PC-3 (cell line): ENCODE data around the gene PEAK3. TPM values are rescaled to one million over a fixed set of nuclear protein-coding genes. Genes with fewer than 3 reads are reported as not detected.

Experiments
- ATAC-seq: fragments of 200-7000 bp; cut with Tn5 transposase; 2 replicates; pipeline ENCODE4 v1.9.1; 2020; ENCODE audit warnings: mild to moderate bottlenecking, moderate library complexity
- BruUV-seq: library from RNA; stranded (reverse); fragments of 400-500 nt; replicated peaks from 2 replicates; lab custom pipeline; 2021; lab: Mats Ljungman, UMichigan
- CTCF ChIA-PET: fragments of 300-600 bp; sonication (Branson Sonifier 250); formaldehyde crosslinking; loops from one replicate; lab custom pipeline; 2022; ENCODE audit warnings: antibody characterized with exemption; lab: Charles Lee
- POLR2A ChIA-PET: fragments of 300-600 bp; sonication (Branson Sonifier 250); formaldehyde crosslinking; loops from one replicate; lab custom pipeline; 2022; ENCODE audit warnings: antibody characterized with exemption; ENCODE audit not compliant: unreplicated experiment; lab: Charles Lee
- DNase-seq: peaks from one replicate; pipeline ENCODE4 v3.0.0-alpha.2; 2015
- H2AFZ ChIP-seq: fragments of 300-600 bp; sonication (generic); 2 replicates; pipeline ENCODE4 v1.6.0; 2016; ENCODE audit warnings: antibody characterized with exemption, low read length
- H3F3A ChIP-seq: fragments of 300-600 bp; sonication (generic); one replicate; pipeline ENCODE4 v1.6.0; 2017; ENCODE audit warnings: antibody characterized with exemption, low read length, control low read depth, mild to moderate bottlenecking; ENCODE audit not compliant: unreplicated experiment
- H3K27ac ChIP-seq: fragments of 300-600 bp; sonication (generic); 2 replicates; pipeline ENCODE4 v1.5.1; 2016; ENCODE audit warnings: mild to moderate bottlenecking, low read length
- H3K27me3 ChIP-seq: fragments of 300-600 bp; sonication (generic); 2 replicates; pipeline ENCODE4 v1.6.1; 2016; ENCODE audit warnings: low read length, mixed read lengths
- H3K36me3 ChIP-seq: fragments of 300-600 bp; sonication (generic); 2 replicates; pipeline ENCODE4 v1.6.1; 2016; ENCODE audit warnings: low read depth, mixed run types, low read length, mixed read lengths
- H3K4me1 ChIP-seq: fragments of 300-600 bp; sonication (generic); 2 replicates; pipeline ENCODE4 v1.5.1; 2016; ENCODE audit warnings: low read length; ENCODE audit not compliant: insufficient read depth
- H3K4me2 ChIP-seq: fragments of 300-600 bp; sonication (generic); 2 replicates; pipeline ENCODE4 v1.6.0; 2016; ENCODE audit warnings: low read length
- H3K4me3 ChIP-seq: fragments of 300-600 bp; sonication (generic); 2 replicates; pipeline ENCODE4 v1.5.1; 2016; ENCODE audit warnings: mild to moderate bottlenecking, low read length, mixed read lengths
- H3K79me2 ChIP-seq: fragments of 300-600 bp; sonication (generic); 2 replicates; pipeline ENCODE4 v1.6.1; 2017; ENCODE audit warnings: low read length, mixed read lengths
- H3K9ac ChIP-seq: fragments of 300-600 bp; sonication (generic); 2 replicates; pipeline ENCODE4 v1.6.0; 2016; ENCODE audit warnings: mild to moderate bottlenecking, low read length
- H3K9me2 ChIP-seq: fragments of 300-600 bp; sonication (generic); replicated peaks from 2 replicates; pipeline ENCODE4 v1.6.1; 2016; ENCODE audit warnings: mixed run types, low read length, mixed read lengths
- H3K9me3 ChIP-seq: fragments of 300-600 bp; sonication (generic); 2 replicates; pipeline ENCODE4 v1.6.1; 2016; ENCODE audit warnings: low read length, mixed read lengths
- H4K20me1 ChIP-seq: fragments of 300-600 bp; sonication (generic); 2 replicates; pipeline ENCODE4 v1.6.1; 2016; ENCODE audit warnings: low read length, mixed read lengths
- EZH2 ChIP-seq: fragments of 300-600 bp; sonication (generic); IDR thresholded peaks from one replicate; pipeline ENCODE4 v1.6.1; 2017; ENCODE audit warnings: antibody characterized with exemption, mild to moderate bottlenecking, low read length; ENCODE audit not compliant: unreplicated experiment
- EZH2phosphoT487 ChIP-seq: fragments of 300-600 bp; sonication (generic); IDR thresholded peaks from 2 replicates; pipeline ENCODE4 v1.6.1; 2018; ENCODE audit warnings: mild to moderate bottlenecking, antibody characterized with exemption, low read length, borderline replicate concordance
- intact Hi-C: fragments of 100-400 bp; cut with micrococcal nuclease; formaldehyde crosslinking; loops from 2 replicates; pipeline ENCODE4 v1.9.0; 2023
- total RNA-seq: library from RNA; depleted of rRNA; stranded (reverse); fragments of >200 nt; gene quantifications from 2 replicates; pipeline ENCODE4 v1.2.3, GENCODE V29; 2014
- TF ChIP-seq, protein P1 (sequence below): fragments of 300-600 bp; sonication (generic); conservative IDR thresholded peaks from 2 replicates; pipeline ENCODE4 v1.5.1; 2017; ENCODE audit warnings: antibody characterized with exemption, low read depth, mild to moderate bottlenecking, low read length

The PEAK3 gene
- total RNA-seq, 1 experiment from 2014 or later = not detected

- Histone ChIP-seq H3K9ac (peak overlapping the region; percentile 65), H3F3A (no peaks in the 10 kb centered on the region), H3K36me3 (peaks cover 10% of the 10 kb centered on the region; the same call in 1 of the 2 replicates), H3K4me3 (peak overlapping the region; percentile 74), H3K9me3 (no peaks in the 10 kb centered on the region), H3K4me2 (peak overlapping the region; percentile 81), H3K79me2 (peaks cover 41% of the 10 kb centered on the region), H3K4me1 (peaks cover 20% of the 10 kb centered on the region), H3K27ac (no peak overlapping the region), H4K20me1 (peaks cover 31% of the 10 kb centered on the region), H2AFZ (peak overlapping the region; percentile 81), H3K27me3 (no peaks in the 10 kb centered on the region), H3K9me2 (no peaks in the 10 kb centered on the region)
- CTCF ChIA-PET = no interaction called here
- TSS peak; percentile 85 for BruUV-seq
- ATAC-seq (no peak), DNase-seq (no peak)
- intact Hi-C loops = no loop called here
- POLR2A ChIA-PET = no interaction called here
- TF ChIP-seq, protein P1, sequence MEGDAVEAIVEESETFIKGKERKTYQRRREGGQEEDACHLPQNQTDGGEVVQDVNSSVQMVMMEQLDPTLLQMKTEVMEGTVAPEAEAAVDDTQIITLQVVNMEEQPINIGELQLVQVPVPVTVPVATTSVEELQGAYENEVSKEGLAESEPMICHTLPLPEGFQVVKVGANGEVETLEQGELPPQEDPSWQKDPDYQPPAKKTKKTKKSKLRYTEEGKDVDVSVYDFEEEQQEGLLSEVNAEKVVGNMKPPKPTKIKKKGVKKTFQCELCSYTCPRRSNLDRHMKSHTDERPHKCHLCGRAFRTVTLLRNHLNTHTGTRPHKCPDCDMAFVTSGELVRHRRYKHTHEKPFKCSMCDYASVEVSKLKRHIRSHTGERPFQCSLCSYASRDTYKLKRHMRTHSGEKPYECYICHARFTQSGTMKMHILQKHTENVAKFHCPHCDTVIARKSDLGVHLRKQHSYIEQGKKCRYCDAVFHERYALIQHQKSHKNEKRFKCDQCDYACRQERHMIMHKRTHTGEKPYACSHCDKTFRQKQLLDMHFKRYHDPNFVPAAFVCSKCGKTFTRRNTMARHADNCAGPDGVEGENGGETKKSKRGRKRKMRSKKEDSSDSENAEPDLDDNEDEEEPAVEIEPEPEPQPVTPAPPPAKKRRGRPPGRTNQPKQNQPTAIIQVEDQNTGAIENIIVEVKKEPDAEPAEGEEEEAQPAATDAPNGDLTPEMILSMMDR = no peak
- TF ChIP-seq EZH2 = no peak
- no peak for TF ChIP-seq EZH2phosphoT487
These were observed 13.5 kb downstream of the PEAK3 start for GRCh38 chr19:2268480-2268830.

- H3K9ac ChIP-seq = no peak overlapping the region
- intact Hi-C loops = no loop called here
- CTCF ChIA-PET = no interaction called here
These were observed 15.6 kb downstream of the PEAK3 start for GRCh38 chr19:2266183-2266993.

More at GRCh38 chr19:2266183-2266993, 15.6 kb downstream of the PEAK3 start:
- Histone ChIP-seq H3K4me3 (no peak overlapping the region), H3K9me2 (no peaks in the 10 kb centered on the region), H3K9me3 (no peaks in the 10 kb centered on the region), H3K27me3 (no peaks in the 10 kb centered on the region), H3K4me1 (peaks cover 4% of the 10 kb centered on the region), H3K36me3 (0 out of 2 replicates have a peak, but pooled peaks cover 2% of the 10 kb centered on the region), H3F3A (no peaks in the 10 kb centered on the region), H3K4me2 (no peak overlapping the region), H3K79me2 (peaks cover 21% of the 10 kb centered on the region), H2AFZ (no peak overlapping the region), H4K20me1 (peaks cover 18% of the 10 kb centered on the region), H3K27ac (no peak overlapping the region)
- TF ChIP-seq, protein P1 = no peak
- TF ChIP-seq EZH2phosphoT487 = no peak
- no peak for TF ChIP-seq EZH2
- POLR2A ChIA-PET = no interaction called here
- BruUV-seq = no TSS peak
- DNase-seq (peak; percentile 39), ATAC-seq (no peak)
